Measurements from ENCODE around the gene ANKRD40CL.

Gene ANKRD40CL

DNA sequence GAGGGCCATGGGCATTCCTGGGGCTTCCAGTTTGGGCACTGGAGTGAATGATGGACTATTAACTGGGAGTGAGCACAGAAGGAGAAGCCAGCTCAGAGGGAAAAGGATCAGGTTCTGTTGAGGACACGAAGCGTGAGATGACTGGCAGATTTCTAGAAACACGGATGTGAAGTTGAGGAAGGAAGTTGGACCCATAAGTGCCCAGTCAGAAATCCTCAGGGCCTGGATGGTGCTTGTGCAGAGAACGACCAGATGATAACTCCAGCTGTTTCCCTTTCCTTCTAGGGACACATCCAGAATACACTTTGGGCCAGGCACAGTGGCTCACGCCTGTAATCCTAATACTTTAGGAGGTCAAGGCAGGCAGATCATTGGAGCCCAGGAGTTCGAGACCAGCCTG, 23.3 kb upstream of the ANKRD40CL start:
- TF ChIP-seq, protein P1, sequence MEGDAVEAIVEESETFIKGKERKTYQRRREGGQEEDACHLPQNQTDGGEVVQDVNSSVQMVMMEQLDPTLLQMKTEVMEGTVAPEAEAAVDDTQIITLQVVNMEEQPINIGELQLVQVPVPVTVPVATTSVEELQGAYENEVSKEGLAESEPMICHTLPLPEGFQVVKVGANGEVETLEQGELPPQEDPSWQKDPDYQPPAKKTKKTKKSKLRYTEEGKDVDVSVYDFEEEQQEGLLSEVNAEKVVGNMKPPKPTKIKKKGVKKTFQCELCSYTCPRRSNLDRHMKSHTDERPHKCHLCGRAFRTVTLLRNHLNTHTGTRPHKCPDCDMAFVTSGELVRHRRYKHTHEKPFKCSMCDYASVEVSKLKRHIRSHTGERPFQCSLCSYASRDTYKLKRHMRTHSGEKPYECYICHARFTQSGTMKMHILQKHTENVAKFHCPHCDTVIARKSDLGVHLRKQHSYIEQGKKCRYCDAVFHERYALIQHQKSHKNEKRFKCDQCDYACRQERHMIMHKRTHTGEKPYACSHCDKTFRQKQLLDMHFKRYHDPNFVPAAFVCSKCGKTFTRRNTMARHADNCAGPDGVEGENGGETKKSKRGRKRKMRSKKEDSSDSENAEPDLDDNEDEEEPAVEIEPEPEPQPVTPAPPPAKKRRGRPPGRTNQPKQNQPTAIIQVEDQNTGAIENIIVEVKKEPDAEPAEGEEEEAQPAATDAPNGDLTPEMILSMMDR (conservative IDR thresholded peaks at IDR 0.05; ENCODE audit: low read depth, low read length) = no peak
- no peak overlapping the region for H3K9ac ChIP-seq
- H3K79me2 ChIP-seq (ENCODE audit: insufficient read depth, low read depth) = no peaks in the 10 kb centered on the region
- H4K20me1 ChIP-seq (ENCODE audit: insufficient read depth) = no peaks in the 10 kb centered on the region
- H3K27me3 ChIP-seq (ENCODE audit: insufficient read depth, low read depth) = no peaks in the 10 kb centered on the region
- no peaks in the 10 kb centered on the region for H3K36me3 ChIP-seq (ENCODE audit: insufficient read depth)
- no peak overlapping the region for H3K27ac ChIP-seq
- no peak overlapping the region for H3K4me3 ChIP-seq (IDR thresholded peaks at IDR 0.05; ENCODE audit: insufficient read depth, low read depth, low read length)
- no peak overlapping the region for H3K4me2 ChIP-seq
- H3K4me1 ChIP-seq (ENCODE audit: low read depth, poor library complexity, severe bottlenecking) = peaks cover 14% of the 10 kb centered on the region
- H2AFZ ChIP-seq (ENCODE audit: low read depth) = no peak overlapping the region

DNA sequence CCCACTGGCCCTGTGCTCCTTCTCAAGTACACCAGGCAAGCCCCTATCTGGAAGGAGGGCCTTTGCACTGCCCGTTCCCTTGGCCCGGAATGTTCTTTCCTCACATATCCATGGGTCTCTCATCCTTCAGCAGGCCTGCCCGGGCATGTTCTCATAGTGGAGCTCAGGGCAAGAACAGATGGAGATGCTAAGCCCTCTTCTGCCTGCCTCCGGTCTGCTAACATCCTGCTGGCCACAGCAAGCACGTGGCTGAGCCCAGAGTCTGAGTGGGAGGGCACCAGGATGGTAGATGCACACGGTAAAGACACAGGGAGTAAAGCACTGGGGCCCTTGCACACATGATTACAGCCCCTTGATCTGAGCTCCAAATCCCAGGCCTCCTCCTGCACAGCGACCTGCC, 19.8 kb upstream of the ANKRD40CL start:
- H3K4me3 ChIP-seq (IDR thresholded peaks at IDR 0.05; ENCODE audit: insufficient read depth, low read depth, low read length) = no peak overlapping the region
- H3K4me2 ChIP-seq = peak overlapping the region; percentile 44; the same call in 1 of the 2 replicates
- H3K79me2 ChIP-seq (ENCODE audit: insufficient read depth, low read depth) = no peaks in the 10 kb centered on the region
- peak overlapping the region; percentile 49; the same call in 1 of the 2 replicates for H2AFZ ChIP-seq (ENCODE audit: low read depth)
- TF ChIP-seq, protein P1 (conservative IDR thresholded peaks at IDR 0.05; ENCODE audit: low read depth, low read length) = no peak
- H4K20me1 ChIP-seq (ENCODE audit: insufficient read depth) = no peaks in the 10 kb centered on the region
- H3K9ac ChIP-seq = no peak overlapping the region
- H3K4me1 ChIP-seq (ENCODE audit: low read depth, poor library complexity, severe bottlenecking) = peaks cover 14% of the 10 kb centered on the region
- H3K27ac ChIP-seq = peak overlapping the region; percentile 32; the same call in 1 of the 2 replicates
- no peaks in the 10 kb centered on the region for H3K27me3 ChIP-seq (ENCODE audit: insufficient read depth, low read depth)
- no peaks in the 10 kb centered on the region for H3K36me3 ChIP-seq (ENCODE audit: insufficient read depth)

DNA sequence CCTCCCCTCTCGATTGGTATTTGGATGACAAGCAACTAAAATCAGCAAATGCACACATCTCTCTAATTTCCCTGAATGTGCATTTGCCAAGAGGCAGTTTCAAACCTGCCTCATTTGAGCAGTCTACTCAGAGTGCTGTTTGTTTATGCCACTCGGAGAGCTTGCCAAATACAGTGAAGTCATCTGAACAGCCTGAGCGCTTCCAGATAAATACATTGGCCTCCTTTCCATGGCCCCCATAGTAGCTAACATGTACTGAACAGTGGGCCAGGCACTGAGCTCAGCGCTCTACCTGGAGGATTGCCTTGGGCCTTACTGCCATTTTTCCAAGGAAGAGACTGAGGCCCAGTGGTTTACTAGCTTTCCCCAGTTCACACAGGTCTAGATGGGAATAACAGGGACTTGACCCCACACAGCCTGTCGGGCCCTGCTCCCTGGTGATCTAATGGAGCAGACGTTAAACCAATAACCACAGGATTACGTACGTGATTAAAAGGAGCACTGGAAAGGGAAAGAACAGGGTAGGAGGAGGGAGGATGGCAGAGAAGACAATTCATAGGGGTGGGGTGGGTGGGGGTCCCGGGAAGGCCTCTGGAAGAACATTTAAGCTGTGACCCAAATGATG, 18.7 kb upstream of the ANKRD40CL start:
- Histone ChIP-seq H3K79me2 (ENCODE audit: insufficient read depth, low read depth) (no peaks in the 10 kb centered on the region), H3K27ac (no peak overlapping the region), H3K4me3 (IDR thresholded peaks at IDR 0.05; ENCODE audit: insufficient read depth, low read depth, low read length) (no peak overlapping the region), H3K4me1 (ENCODE audit: low read depth, poor library complexity, severe bottlenecking) (peaks cover 14% of the 10 kb centered on the region), H3K4me2 (no peak overlapping the region), H4K20me1 (ENCODE audit: insufficient read depth) (no peaks in the 10 kb centered on the region), H3K36me3 (ENCODE audit: insufficient read depth) (no peaks in the 10 kb centered on the region), H3K9ac (no peak overlapping the region), H2AFZ (ENCODE audit: low read depth) (no peak overlapping the region), H3K27me3 (ENCODE audit: insufficient read depth, low read depth) (no peaks in the 10 kb centered on the region)
- TF ChIP-seq, protein P1 (conservative IDR thresholded peaks at IDR 0.05; ENCODE audit: low read depth, low read length) = no peak

DNA sequence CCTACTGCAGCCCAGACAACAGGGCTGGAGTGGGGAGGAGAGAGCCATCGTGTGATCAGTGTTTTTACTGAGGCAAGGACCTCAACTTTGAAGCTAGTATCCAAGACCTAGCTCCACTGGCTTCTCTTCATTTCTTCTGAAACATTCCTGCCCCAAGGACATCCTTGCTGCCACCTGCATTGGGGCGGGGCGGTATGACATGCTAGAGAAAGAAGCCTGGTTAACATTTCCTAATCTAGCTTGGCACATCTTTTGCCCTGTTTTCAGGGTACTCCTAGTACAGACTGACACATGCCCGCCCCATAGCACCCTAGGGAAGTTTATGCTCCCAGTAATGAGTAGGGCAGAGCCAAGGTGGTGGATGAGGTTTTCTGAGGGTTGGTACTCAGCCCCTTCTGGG, 17.8 kb upstream of the ANKRD40CL start:
- Histone ChIP-seq H3K79me2 (ENCODE audit: insufficient read depth, low read depth) (no peaks in the 10 kb centered on the region), H3K27me3 (ENCODE audit: insufficient read depth, low read depth) (no peaks in the 10 kb centered on the region), H4K20me1 (ENCODE audit: insufficient read depth) (no peaks in the 10 kb centered on the region), H2AFZ (ENCODE audit: low read depth) (no peak overlapping the region), H3K9ac (no peak overlapping the region), H3K4me2 (no peak overlapping the region), H3K36me3 (ENCODE audit: insufficient read depth) (no peaks in the 10 kb centered on the region), H3K4me1 (ENCODE audit: low read depth, poor library complexity, severe bottlenecking) (peaks cover 14% of the 10 kb centered on the region), H3K4me3 (IDR thresholded peaks at IDR 0.05; ENCODE audit: insufficient read depth, low read depth, low read length) (no peak overlapping the region), H3K27ac (no peak overlapping the region)
- TF ChIP-seq, protein P1 (conservative IDR thresholded peaks at IDR 0.05; ENCODE audit: low read depth, low read length) = no peak
